IMR-90 (cell line): Measurements from ENCODE around the gene GREB1L.

Experiments
- CHD1 ChIP-seq: IDR thresholded peaks from 2 replicates; pipeline ENCODE4 v1.6.1; 2012; ENCODE audit warnings: low read depth, low read length, improper control_type of control experiment
- MXI1 ChIP-seq: IDR thresholded peaks from 2 replicates; pipeline ENCODE4 v1.6.1; 2012; ENCODE audit warnings: low read depth, mild to moderate bottlenecking, low read length, moderate library complexity, borderline replicate concordance
- TF ChIP-seq, protein P1 (sequence below): conservative IDR thresholded peaks from 2 replicates; pipeline ENCODE4 v1.5.1; 2012; ENCODE audit warnings: mild to moderate bottlenecking, low read depth, low read length, improper control_type of control experiment
- TF ChIP-seq, protein P2 (sequence below): fragments of 150-350 bp; IDR thresholded peaks from 2 replicates; pipeline ENCODE4 v1.6.1; 2017; ENCODE audit warnings: mild to moderate bottlenecking, antibody characterized with exemption, low read length, low read depth

DNA sequence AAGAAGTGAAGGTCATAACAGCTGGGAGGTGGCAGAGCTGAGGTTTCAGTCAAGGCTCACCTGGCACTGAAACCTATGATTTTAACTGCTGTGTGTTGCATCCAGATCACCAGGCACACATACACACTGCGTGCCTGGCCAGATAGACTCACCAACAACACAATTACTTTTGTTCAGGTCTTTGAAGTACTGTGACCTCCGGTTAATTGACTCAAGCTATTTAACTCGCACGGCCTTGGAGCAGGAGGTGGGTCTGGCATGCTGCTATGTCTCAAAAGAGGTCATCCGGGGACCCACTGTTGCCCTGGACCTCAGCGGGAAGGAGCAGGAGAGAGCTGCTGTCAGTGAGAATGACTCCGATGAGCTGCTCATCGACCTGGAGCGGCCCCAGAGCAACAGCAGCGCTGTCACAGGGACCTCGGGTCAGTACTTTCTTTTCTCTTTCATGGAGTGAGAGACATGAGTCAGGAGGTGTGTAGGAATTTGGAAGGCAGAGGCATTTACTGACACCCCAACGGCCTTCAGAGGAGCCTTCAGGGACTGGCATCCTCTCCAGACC, 254.3 kb downstream of the GREB1L start:
- TF ChIP-seq, protein P1, sequence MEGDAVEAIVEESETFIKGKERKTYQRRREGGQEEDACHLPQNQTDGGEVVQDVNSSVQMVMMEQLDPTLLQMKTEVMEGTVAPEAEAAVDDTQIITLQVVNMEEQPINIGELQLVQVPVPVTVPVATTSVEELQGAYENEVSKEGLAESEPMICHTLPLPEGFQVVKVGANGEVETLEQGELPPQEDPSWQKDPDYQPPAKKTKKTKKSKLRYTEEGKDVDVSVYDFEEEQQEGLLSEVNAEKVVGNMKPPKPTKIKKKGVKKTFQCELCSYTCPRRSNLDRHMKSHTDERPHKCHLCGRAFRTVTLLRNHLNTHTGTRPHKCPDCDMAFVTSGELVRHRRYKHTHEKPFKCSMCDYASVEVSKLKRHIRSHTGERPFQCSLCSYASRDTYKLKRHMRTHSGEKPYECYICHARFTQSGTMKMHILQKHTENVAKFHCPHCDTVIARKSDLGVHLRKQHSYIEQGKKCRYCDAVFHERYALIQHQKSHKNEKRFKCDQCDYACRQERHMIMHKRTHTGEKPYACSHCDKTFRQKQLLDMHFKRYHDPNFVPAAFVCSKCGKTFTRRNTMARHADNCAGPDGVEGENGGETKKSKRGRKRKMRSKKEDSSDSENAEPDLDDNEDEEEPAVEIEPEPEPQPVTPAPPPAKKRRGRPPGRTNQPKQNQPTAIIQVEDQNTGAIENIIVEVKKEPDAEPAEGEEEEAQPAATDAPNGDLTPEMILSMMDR, result no peak
- TF ChIP-seq, protein P2, sequence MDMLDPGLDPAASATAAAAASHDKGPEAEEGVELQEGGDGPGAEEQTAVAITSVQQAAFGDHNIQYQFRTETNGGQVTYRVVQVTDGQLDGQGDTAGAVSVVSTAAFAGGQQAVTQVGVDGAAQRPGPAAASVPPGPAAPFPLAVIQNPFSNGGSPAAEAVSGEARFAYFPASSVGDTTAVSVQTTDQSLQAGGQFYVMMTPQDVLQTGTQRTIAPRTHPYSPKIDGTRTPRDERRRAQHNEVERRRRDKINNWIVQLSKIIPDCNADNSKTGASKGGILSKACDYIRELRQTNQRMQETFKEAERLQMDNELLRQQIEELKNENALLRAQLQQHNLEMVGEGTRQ, result no peak
- TF ChIP-seq CHD1 (no peak), MXI1 (no peak)
